ENCODE data around the gene HOXB3. TPM values are rescaled to one million over a fixed set of nuclear protein-coding genes. Genes with fewer than 3 reads are reported as not detected.

The HOXB3 gene
- total and polyA plus RNA-seq, 8 donors: 1.1 to 5.6 (median 2.0) TPM

- TF ChIP-seq, protein P1, sequence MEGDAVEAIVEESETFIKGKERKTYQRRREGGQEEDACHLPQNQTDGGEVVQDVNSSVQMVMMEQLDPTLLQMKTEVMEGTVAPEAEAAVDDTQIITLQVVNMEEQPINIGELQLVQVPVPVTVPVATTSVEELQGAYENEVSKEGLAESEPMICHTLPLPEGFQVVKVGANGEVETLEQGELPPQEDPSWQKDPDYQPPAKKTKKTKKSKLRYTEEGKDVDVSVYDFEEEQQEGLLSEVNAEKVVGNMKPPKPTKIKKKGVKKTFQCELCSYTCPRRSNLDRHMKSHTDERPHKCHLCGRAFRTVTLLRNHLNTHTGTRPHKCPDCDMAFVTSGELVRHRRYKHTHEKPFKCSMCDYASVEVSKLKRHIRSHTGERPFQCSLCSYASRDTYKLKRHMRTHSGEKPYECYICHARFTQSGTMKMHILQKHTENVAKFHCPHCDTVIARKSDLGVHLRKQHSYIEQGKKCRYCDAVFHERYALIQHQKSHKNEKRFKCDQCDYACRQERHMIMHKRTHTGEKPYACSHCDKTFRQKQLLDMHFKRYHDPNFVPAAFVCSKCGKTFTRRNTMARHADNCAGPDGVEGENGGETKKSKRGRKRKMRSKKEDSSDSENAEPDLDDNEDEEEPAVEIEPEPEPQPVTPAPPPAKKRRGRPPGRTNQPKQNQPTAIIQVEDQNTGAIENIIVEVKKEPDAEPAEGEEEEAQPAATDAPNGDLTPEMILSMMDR (IDR thresholded peaks at IDR 0.05): no peak
- FAIRE-seq: no peak
- no peak for ATAC-seq
- H3K4me3 ChIP-seq: peak overlapping the region in 1 of 4 donors; percentile 42
- DNase-seq: no peak
- H3K9me3 ChIP-seq: no peaks in the 10 kb centered on the region
- H3K27me3 ChIP-seq: peaks cover 0 to 55% (median 8%) of the 10 kb centered on the region in 4 donors
- no peaks in the 10 kb centered on the region for H3K36me3 ChIP-seq
- H3K4me1 ChIP-seq: no peaks in the 10 kb centered on the region
- intact Hi-C loops (cut with DNase I): no loop called here
- H3K27ac ChIP-seq: peak overlapping the region in 1 of 4 donors; percentile 27
- 8 to 12% methylated on average over 22 of the region's 22 CpGs for WGBS, 2 donors
Measured at GRCh38 chr17:48575673-48576478, 14.2 kb downstream of the HOXB3 start.

DNA sequence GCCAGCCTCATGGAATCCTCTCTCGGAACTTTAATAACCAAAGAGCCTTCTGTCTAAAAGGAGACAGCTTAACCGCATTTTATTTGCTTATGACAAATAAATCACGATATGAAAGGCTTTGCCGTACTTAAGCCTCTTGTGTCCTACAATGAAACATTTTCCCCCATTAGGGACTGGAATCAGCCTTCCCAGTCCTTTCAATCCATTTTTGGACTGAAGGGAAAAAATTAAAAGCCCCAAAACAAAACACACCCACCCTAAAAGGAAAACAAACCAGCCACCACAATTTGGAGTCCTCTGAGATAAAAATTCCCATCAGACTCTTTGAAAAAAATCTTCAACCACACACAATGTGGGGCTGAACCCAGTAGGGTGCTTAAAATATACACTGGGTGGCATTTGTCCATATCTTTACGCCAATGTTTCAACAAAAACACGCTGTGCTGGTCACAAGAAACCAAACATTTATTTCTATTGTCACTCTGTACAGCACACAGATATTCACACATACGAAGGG, 14.9 kb downstream of the HOXB3 start:
- H3K27me3 ChIP-seq: peaks cover 0 to 54% (median 4%) of the 10 kb centered on the region in 4 donors
- no peak overlapping the region for H3K27ac ChIP-seq
- TF ChIP-seq, protein P1 (IDR thresholded peaks at IDR 0.05): no peak
- WGBS, 2 donors: 11% methylated on average over 7 of the region's 7 CpGs
- FAIRE-seq: no peak
- intact Hi-C loops (cut with DNase I): no loop called here
- DNase-seq: no peak
- H3K9me3 ChIP-seq: no peaks in the 10 kb centered on the region
- no peak for ATAC-seq
- no peaks in the 10 kb centered on the region for H3K36me3 ChIP-seq
- no peaks in the 10 kb centered on the region for H3K4me1 ChIP-seq
- H3K4me3 ChIP-seq: no peak overlapping the region

DNA sequence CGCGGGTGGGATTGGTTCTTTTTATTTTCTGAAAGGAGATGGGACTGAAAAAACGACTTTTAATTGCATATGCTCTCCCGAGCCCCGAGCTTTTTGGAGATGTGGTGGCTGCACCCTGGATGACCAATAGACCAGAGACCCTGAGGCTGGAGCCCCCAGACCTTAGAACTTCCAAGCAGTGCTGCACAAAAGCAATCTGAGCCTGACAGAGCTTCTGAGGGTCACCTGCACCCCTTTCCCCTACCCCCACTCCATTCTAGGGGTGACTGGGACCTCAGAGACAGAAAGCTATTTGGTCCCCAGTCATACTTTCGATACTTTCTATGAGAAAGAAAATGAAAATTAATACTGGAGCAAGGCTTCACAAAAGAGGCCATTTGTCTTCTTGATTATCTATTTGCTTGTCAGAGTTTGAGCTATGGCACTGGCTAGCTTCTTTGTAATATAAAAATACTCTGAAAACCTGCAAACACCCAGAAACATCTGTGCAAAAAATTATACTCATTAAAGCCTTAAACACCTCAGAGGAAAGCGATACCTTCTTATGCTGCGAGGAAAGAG, 15.5 kb downstream of the HOXB3 start:
- Histone ChIP-seq H3K9me3 (no peaks in the 10 kb centered on the region), H3K4me1 (no peaks in the 10 kb centered on the region), H3K27ac (no peak overlapping the region), H3K27me3 (peaks cover 0 to 52% (median 3%) of the 10 kb centered on the region in 4 donors), H3K4me3 (no peak overlapping the region), H3K36me3 (no peaks in the 10 kb centered on the region)
- FAIRE-seq (no peak), DNase-seq (no peak), ATAC-seq (no peak)
- WGBS, 2 donors: 15% methylated on average over 8 of the region's 8 CpGs
- intact Hi-C loops (cut with DNase I): no loop called here
- TF ChIP-seq, protein P1 (IDR thresholded peaks at IDR 0.05): no peak

GRCh38 chr17:48571826-48572417, 18.1 kb downstream of the HOXB3 start:
- Histone ChIP-seq H3K27me3 (peaks cover 0 to 44% (median 2%) of the 10 kb centered on the region in 4 donors), H3K36me3 (no peaks in the 10 kb centered on the region), H3K9me3 (no peaks in the 10 kb centered on the region), H3K27ac (no peak overlapping the region), H3K4me1 (no peaks in the 10 kb centered on the region), H3K4me3 (no peak overlapping the region)
- FAIRE-seq (no peak), DNase-seq (no peak), ATAC-seq (no peak)
- 70 to 88% methylated on average over 1 of the region's 1 CpG for WGBS, 2 donors
- intact Hi-C loops (cut with DNase I): no loop called here
- TF ChIP-seq, protein P1 (IDR thresholded peaks at IDR 0.05): no peak

Data from pancreas (tissue), 10 donors.